Suprapubic skin (tissue), 4 donors: ENCODE results near the gene PANX2. TPM values are rescaled to one million over a fixed set of nuclear protein-coding genes. Genes with fewer than 3 reads are reported as not detected.
A peak's percentile ranks its signal among the peaks of the same experiment; 100 is the strongest.

Source experiments
- DNase-seq, 2 donors: peaks; one replicate each; pipeline ENCODE4 v3.0.0-alpha.2; 2019; ENCODE audit warnings: low spot score in 2 of 2
- H3K27ac ChIP-seq: fragments of 200-600 bp; sonication (generic); one replicate; pipeline ENCODE4 v1.5.1; 2019
- H3K27me3 ChIP-seq: fragments of 200-600 bp; sonication (generic); one replicate; pipeline ENCODE4 v1.5.1; 2019
- H3K36me3 ChIP-seq: fragments of 200-600 bp; sonication (generic); one replicate; pipeline ENCODE4 v1.5.1; 2019
- H3K4me1 ChIP-seq: fragments of 200-600 bp; sonication (generic); one replicate; pipeline ENCODE4 v1.5.1; 2019
- H3K4me3 ChIP-seq: fragments of 200-600 bp; sonication (generic); one replicate; pipeline ENCODE4 v1.5.1; 2019; ENCODE audit warnings: mild to moderate bottlenecking
- H3K9me3 ChIP-seq: fragments of 200-600 bp; sonication (generic); one replicate; pipeline ENCODE4 v1.5.1; 2019
- EP300 ChIP-seq: sonication (generic); formaldehyde crosslinking; IDR thresholded peaks from one replicate; pipeline ENCODE4 v1.6.1; 2017; ENCODE audit warnings: antibody characterized with exemption
- POLR2A ChIP-seq, 2 donors: fragments of 450-650 bp; IDR thresholded peaks; one replicate each; pipeline ENCODE4 v1.6.1; 2017; ENCODE audit warnings: antibody characterized with exemption in 2 of 2, mild to moderate bottlenecking in 2 of 2, moderate library complexity in 2 of 2
- POLR2AphosphoS5 ChIP-seq, 3 donors: sonication (generic); formaldehyde crosslinking; IDR thresholded peaks; one replicate each; pipeline ENCODE4 v1.6.1; 2017; ENCODE audit warnings: antibody characterized with exemption in 3 of 3
- WGBS: methylation state at CpG from one replicate; pipeline ENCODE4 v1.1.5; 2018; 5-methylcytosine and 5-hydroxymethylcytosine counted together
- total RNA-seq, 4 donors: library from RNA; depleted of rRNA; stranded (reverse); fragments of >200 nt; gene quantifications; one replicate each; pipeline ENCODE4 v1.1.0, GENCODE V29; 2016
- TF ChIP-seq, protein P1 (sequence below), 2 donors: fragments of 200-600 bp in 1 of 2; fragments of 450-650 bp in 1 of 2; sonication (generic) in 1 of 2; IDR thresholded peaks; one replicate each; pipeline ENCODE4 v1.5.1; 2016 to 2019; ENCODE audit warnings: antibody characterized with exemption in 2 of 2, mild to moderate bottlenecking in 1 of 2, moderate library complexity in 1 of 2

The PANX2 gene
- total RNA-seq, 4 donors from 2014 or later = 1.2 to 2.8 (median 2.2) TPM

- TF ChIP-seq POLR2AphosphoS5 (IDR thresholded peaks at IDR 0.05) = peak in 1 of 3 donors; percentile 50
- no peak for TF ChIP-seq POLR2A (IDR thresholded peaks at IDR 0.05)
- no peak for TF ChIP-seq EP300
- Histone ChIP-seq H3K36me3 (peaks cover 83% of the 10 kb centered on the region), H3K4me3 (no peak overlapping the region), H3K27ac (no peak overlapping the region), H3K9me3 (no peaks in the 10 kb centered on the region), H3K4me1 (peaks cover 11% of the 10 kb centered on the region), H3K27me3 (no peaks in the 10 kb centered on the region)
- WGBS = 77% methylated on average over 36 of the region's 42 CpGs
- DNase-seq = peak in 1 of 2 donors; percentile 91
Measured at GRCh38 chr22:50218996-50219727, 48.6 kb downstream of the PANX2 start.

GRCh38 chr22:50219800-50220602, 49.5 kb downstream of the PANX2 start:
- TF ChIP-seq EP300 (no peak), POLR2A (IDR thresholded peaks at IDR 0.05) (no peak), POLR2AphosphoS5 (IDR thresholded peaks at IDR 0.05) (no peak)
- TF ChIP-seq, protein P1, sequence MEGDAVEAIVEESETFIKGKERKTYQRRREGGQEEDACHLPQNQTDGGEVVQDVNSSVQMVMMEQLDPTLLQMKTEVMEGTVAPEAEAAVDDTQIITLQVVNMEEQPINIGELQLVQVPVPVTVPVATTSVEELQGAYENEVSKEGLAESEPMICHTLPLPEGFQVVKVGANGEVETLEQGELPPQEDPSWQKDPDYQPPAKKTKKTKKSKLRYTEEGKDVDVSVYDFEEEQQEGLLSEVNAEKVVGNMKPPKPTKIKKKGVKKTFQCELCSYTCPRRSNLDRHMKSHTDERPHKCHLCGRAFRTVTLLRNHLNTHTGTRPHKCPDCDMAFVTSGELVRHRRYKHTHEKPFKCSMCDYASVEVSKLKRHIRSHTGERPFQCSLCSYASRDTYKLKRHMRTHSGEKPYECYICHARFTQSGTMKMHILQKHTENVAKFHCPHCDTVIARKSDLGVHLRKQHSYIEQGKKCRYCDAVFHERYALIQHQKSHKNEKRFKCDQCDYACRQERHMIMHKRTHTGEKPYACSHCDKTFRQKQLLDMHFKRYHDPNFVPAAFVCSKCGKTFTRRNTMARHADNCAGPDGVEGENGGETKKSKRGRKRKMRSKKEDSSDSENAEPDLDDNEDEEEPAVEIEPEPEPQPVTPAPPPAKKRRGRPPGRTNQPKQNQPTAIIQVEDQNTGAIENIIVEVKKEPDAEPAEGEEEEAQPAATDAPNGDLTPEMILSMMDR (IDR thresholded peaks at IDR 0.05) = no peak
- WGBS = 100% methylated on average over 2 of the region's 25 CpGs
- H3K36me3 ChIP-seq = peaks cover 91% of the 10 kb centered on the region
- H3K9me3 ChIP-seq = no peaks in the 10 kb centered on the region
- H3K27ac ChIP-seq = no peak overlapping the region
- H3K4me3 ChIP-seq = no peak overlapping the region
- DNase-seq = no peak
- H3K27me3 ChIP-seq = no peaks in the 10 kb centered on the region
- peaks cover 11% of the 10 kb centered on the region for H3K4me1 ChIP-seq

GRCh38 chr22:50220603-50221409, 50.3 kb downstream of the PANX2 start:
- Histone ChIP-seq H3K36me3 (peaks cover 91% of the 10 kb centered on the region), H3K4me3 (no peak overlapping the region), H3K27ac (no peak overlapping the region), H3K4me1 (peaks cover 7% of the 10 kb centered on the region), H3K9me3 (no peaks in the 10 kb centered on the region), H3K27me3 (no peaks in the 10 kb centered on the region)
- DNase-seq = no peak
- 94% methylated on average over 19 of the region's 45 CpGs for WGBS
- TF ChIP-seq POLR2A (IDR thresholded peaks at IDR 0.05) (no peak), EP300 (no peak), POLR2AphosphoS5 (IDR thresholded peaks at IDR 0.05) (no peak)
- TF ChIP-seq, protein P1 (IDR thresholded peaks at IDR 0.05) = no peak

- Histone ChIP-seq H3K9me3 (no peaks in the 10 kb centered on the region), H3K4me1 (peaks cover 6% of the 10 kb centered on the region), H3K27me3 (no peaks in the 10 kb centered on the region), H3K4me3 (no peak overlapping the region), H3K27ac (no peak overlapping the region), H3K36me3 (peaks cover 91% of the 10 kb centered on the region)
- DNase-seq = no peak
- WGBS = 100% methylated on average over 1 of the region's 19 CpGs
- TF ChIP-seq, protein P1 (IDR thresholded peaks at IDR 0.05) = no peak
- TF ChIP-seq POLR2AphosphoS5 (IDR thresholded peaks at IDR 0.05) (no peak), EP300 (no peak), POLR2A (IDR thresholded peaks at IDR 0.05) (no peak)
Measured at GRCh38 chr22:50221410-50222300, 51.1 kb downstream of the PANX2 start.

GRCh38 chr22:50222508-50222907, 52.0 kb downstream of the PANX2 start:
- no peak overlapping the region for H3K4me3 ChIP-seq
- H3K36me3 ChIP-seq = peaks cover 90% of the 10 kb centered on the region
- TF ChIP-seq POLR2A (IDR thresholded peaks at IDR 0.05) (no peak), POLR2AphosphoS5 (IDR thresholded peaks at IDR 0.05) (no peak), EP300 (no peak)
- TF ChIP-seq, protein P1 (IDR thresholded peaks at IDR 0.05) = no peak
- H3K4me1 ChIP-seq = peaks cover 6% of the 10 kb centered on the region
- WGBS = 79% methylated on average over 5 of the region's 8 CpGs
- no peaks in the 10 kb centered on the region for H3K9me3 ChIP-seq
- no peak overlapping the region for H3K27ac ChIP-seq
- no peak for DNase-seq
- H3K27me3 ChIP-seq = no peaks in the 10 kb centered on the region
